ENCODE results near the gene PTPN6.

Gene PTPN6

GRCh38 chr12:6981152-6982052 lies 30.2 kb downstream of the PTPN6 start:
- no peaks in the 10 kb centered on the region for H3K9me3 Mint-ChIP-seq
- H3K4me3 Mint-ChIP-seq: no peak overlapping the region
- ATAC-seq (no peak), DNase-seq (no peak)
- H3K27me3 Mint-ChIP-seq: no peaks in the 10 kb centered on the region
- H3K4me1 Mint-ChIP-seq: peaks cover 8% of the 10 kb centered on the region
- peak overlapping the region in 1 of 2 donors; percentile 57 for H3K27ac Mint-ChIP-seq

GRCh38 chr12:6982532-6982931 lies 31.4 kb downstream of the PTPN6 start:
- no peaks in the 10 kb centered on the region for H3K9me3 Mint-ChIP-seq
- no peak overlapping the region for H3K27ac Mint-ChIP-seq

GRCh38 chr12:6987956-6988553 lies 36.9 kb downstream of the PTPN6 start:
- Mint-ChIP-seq H3K9me3 (no peaks in the 10 kb centered on the region), H3K27ac (peak overlapping the region in 1 of 2 donors; percentile 64), H3K27me3 (no peaks in the 10 kb centered on the region), H3K4me1 (no peaks in the 10 kb centered on the region), H3K4me3 (no peak overlapping the region)
- DNase-seq: no peak
- no peak for ATAC-seq

More at GRCh38 chr12:6982532-6982931, 31.4 kb downstream of the PTPN6 start:
- no peaks in the 10 kb centered on the region for H3K27me3 Mint-ChIP-seq
- H3K4me3 Mint-ChIP-seq: no peak overlapping the region
- DNase-seq (no peak), ATAC-seq (no peak)
- peaks cover 5% of the 10 kb centered on the region for H3K4me1 Mint-ChIP-seq

- H3K27ac Mint-ChIP-seq: no peak overlapping the region
- no peak overlapping the region for H3K4me3 Mint-ChIP-seq
- H3K9me3 Mint-ChIP-seq: no peaks in the 10 kb centered on the region
- H3K27me3 Mint-ChIP-seq: no peaks in the 10 kb centered on the region
- no peaks in the 10 kb centered on the region for H3K4me1 Mint-ChIP-seq
- DNase-seq (no peak), ATAC-seq (no peak)
Measured at GRCh38 chr12:6996040-6996441, 44.9 kb downstream of the PTPN6 start.

- Mint-ChIP-seq H3K27me3 (no peaks in the 10 kb centered on the region), H3K27ac (no peak overlapping the region)
Measured at GRCh38 chr12:6998715-6999451, 47.7 kb downstream of the PTPN6 start.

GRCh38 chr12:7001921-7002591 lies 50.9 kb downstream of the PTPN6 start:
- no peak for ATAC-seq
- H3K4me1 Mint-ChIP-seq: peaks cover 6% of the 10 kb centered on the region
- H3K4me3 Mint-ChIP-seq: no peak overlapping the region
- no peaks in the 10 kb centered on the region for H3K27me3 Mint-ChIP-seq
- H3K27ac Mint-ChIP-seq: peak overlapping the region in 1 of 2 donors; percentile 2
- no peak for DNase-seq
- no peaks in the 10 kb centered on the region for H3K9me3 Mint-ChIP-seq

More at GRCh38 chr12:6998715-6999451, 47.7 kb downstream of the PTPN6 start:
- H3K9me3 Mint-ChIP-seq: no peaks in the 10 kb centered on the region
- no peaks in the 10 kb centered on the region for H3K4me1 Mint-ChIP-seq
- ATAC-seq (no peak), DNase-seq (no peak)
- H3K4me3 Mint-ChIP-seq: no peak overlapping the region

- peaks cover 12% of the 10 kb centered on the region for H3K4me1 Mint-ChIP-seq
- no peaks in the 10 kb centered on the region for H3K27me3 Mint-ChIP-seq
- no peak for DNase-seq
- no peak overlapping the region for H3K4me3 Mint-ChIP-seq
- no peak overlapping the region for H3K27ac Mint-ChIP-seq
- no peaks in the 10 kb centered on the region for H3K9me3 Mint-ChIP-seq
- ATAC-seq: no peak
Measured at GRCh38 chr12:7004287-7004803, 53.2 kb downstream of the PTPN6 start.

GRCh38 chr12:7004840-7005239 lies 53.7 kb downstream of the PTPN6 start:
- H3K4me1 Mint-ChIP-seq: peaks cover 12% of the 10 kb centered on the region
- no peak for ATAC-seq
- H3K4me3 Mint-ChIP-seq: no peak overlapping the region
- H3K9me3 Mint-ChIP-seq: no peaks in the 10 kb centered on the region
- H3K27me3 Mint-ChIP-seq: no peaks in the 10 kb centered on the region
- H3K27ac Mint-ChIP-seq: no peak overlapping the region
- no peak for DNase-seq

GRCh38 chr12:7005311-7005710 lies 54.2 kb downstream of the PTPN6 start:
- no peak for ATAC-seq
- Mint-ChIP-seq H3K27me3 (no peaks in the 10 kb centered on the region), H3K4me1 (peaks cover 12% of the 10 kb centered on the region), H3K4me3 (no peak overlapping the region), H3K9me3 (no peaks in the 10 kb centered on the region), H3K27ac (no peak overlapping the region)
- no peak for DNase-seq

GRCh38 chr12:7006639-7007038 lies 55.5 kb downstream of the PTPN6 start:
- Mint-ChIP-seq H3K9me3 (no peaks in the 10 kb centered on the region), H3K27ac (no peak overlapping the region), H3K27me3 (no peaks in the 10 kb centered on the region), H3K4me3 (no peak overlapping the region), H3K4me1 (peaks cover 12% of the 10 kb centered on the region)
- ATAC-seq (no peak), DNase-seq (no peak)

GRCh38 chr12:7008864-7009263 lies 57.7 kb downstream of the PTPN6 start:
- H3K4me3 Mint-ChIP-seq: no peak overlapping the region
- no peaks in the 10 kb centered on the region for H3K27me3 Mint-ChIP-seq
- H3K27ac Mint-ChIP-seq: no peak overlapping the region
- ATAC-seq: no peak
- no peaks in the 10 kb centered on the region for H3K9me3 Mint-ChIP-seq
- H3K4me1 Mint-ChIP-seq: peaks cover 22% of the 10 kb centered on the region
- DNase-seq: no peak

- no peaks in the 10 kb centered on the region for H3K9me3 Mint-ChIP-seq
- peaks cover 27% of the 10 kb centered on the region for H3K4me1 Mint-ChIP-seq
- no peak overlapping the region for H3K4me3 Mint-ChIP-seq
- ATAC-seq (no peak), DNase-seq (no peak)
- no peaks in the 10 kb centered on the region for H3K27me3 Mint-ChIP-seq
- H3K27ac Mint-ChIP-seq: no peak overlapping the region
Measured at GRCh38 chr12:7009512-7009911, 58.4 kb downstream of the PTPN6 start.

All from stimulated activated naive CD8-positive, alpha-beta T cell treated with anti-CD3 and anti-CD28 coated beads, Interleukin-15, amount 100 ng/mL, for 72 hours (primary cell).